K562 (cell line): ENCODE measurements around the gene TMEM209. TPM values are rescaled to one million over a fixed set of nuclear protein-coding genes. Genes with fewer than 3 reads are reported as not detected.
A peak's percentile ranks its signal among the peaks of the same experiment; 100 is the strongest.
"Not testable (repeated sequence)": the region's sequence is repeated elsewhere in the genome, so short reads cannot be mapped to it uniquely, and the experiment has no call there.

ENCODE experiments used
- ATAC-seq: fragments of 200-7000 bp; cut with Tn5 transposase; 3 replicates; pipeline ENCODE4 v1.9.1; 2020; ENCODE audit warnings: moderate library complexity
- BruUV-seq: library from RNA; stranded (reverse); fragments of 400-500 nt; replicated peaks from 2 replicates; lab custom pipeline; 2021; lab: Mats Ljungman, UMichigan
- CTCF ChIA-PET: fragments of 300-600 bp; formaldehyde crosslinking; extraction: SDS; loops from one replicate; lab custom pipeline; 2021; ENCODE audit warnings: low intra/inter-chr PET ratio; lab: Yijun Ruan, JAX
- POLR2A ChIA-PET: fragments of 300-600, 350-650 bp; sonication (Branson Sonifier 250); formaldehyde crosslinking; extraction: SDS; loops from one replicate; lab custom pipeline; 2021; ENCODE audit warnings: antibody characterized with exemption, inconsistent platforms; lab: Yijun Ruan, JAX
- DNase-seq, 4 experiments: peaks; one replicate each; pipeline versions ENCODE4 v3.0.0 to v3.0.0-alpha.2; 2011 to 2018; ENCODE audit warnings: low spot score in 3 of 4, mixed read lengths in 3 of 4; ENCODE audit errors: extremely low read depth in 1 of 4
- FAIRE-seq: peaks from 2 replicates; lab custom pipeline; 2011; peaks lifted over from hg19 to GRCh38; lab: Jason Lieb, UNC
- H2AFZ ChIP-seq: 2 replicates; pipeline ENCODE4 v1.6.0; 2011; ENCODE audit warnings: low read depth, low read length, control low read depth, inconsistent platforms
- H3K27ac ChIP-seq: fragments of 200-600 bp; 3 replicates; pipeline ENCODE4 v1.8.0; 2011; ENCODE audit warnings: low read depth, mild to moderate bottlenecking, control low read depth, inconsistent platforms, low read length, moderate library complexity, mixed read lengths; ENCODE audit errors: extremely low read depth
- H3K27me3 ChIP-seq, 2 experiments: fragments of 300-600 bp in 1 of 2; 2 replicates in 1 of 2; 3 replicates in 1 of 2; pipeline versions ENCODE4 v1.6.0 to v1.8.0; 2011; ENCODE audit warnings: inconsistent platforms in 2 of 2, low read length in 2 of 2, mild to moderate bottlenecking in 1 of 2, mixed read lengths in 1 of 2, moderate library complexity in 1 of 2; ENCODE audit not compliant: control insufficient read depth in 2 of 2, insufficient read depth in 2 of 2
- H3K36me3 ChIP-seq: fragments of 300-600 bp; 3 replicates; pipeline ENCODE4 v1.8.0; 2011; ENCODE audit warnings: mild to moderate bottlenecking, low read length, inconsistent platforms; ENCODE audit not compliant: control insufficient read depth, insufficient read depth
- H3K4me1 ChIP-seq, 2 experiments: fragments of 200-600 bp in 1 of 2; replicated peaks in 1 of 2; 2 replicates in 1 of 2; 3 replicates in 1 of 2; pipeline versions ENCODE4 v1.5.1 to v1.8.0; 2011; ENCODE audit warnings: inconsistent platforms in 2 of 2, low read length in 2 of 2, mild to moderate bottlenecking in 1 of 2, mixed read lengths in 1 of 2, moderate library complexity in 1 of 2; ENCODE audit not compliant: control insufficient read depth in 2 of 2, insufficient read depth in 2 of 2
- H3K4me2 ChIP-seq: 2 replicates; pipeline ENCODE4 v1.6.1; 2011; ENCODE audit warnings: low read length, control low read depth, inconsistent platforms, mixed read lengths; ENCODE audit not compliant: insufficient read depth
- H3K4me3 ChIP-seq: fragments of 200-600 bp; sonication (generic), shearing (Covaris generic); 2 replicates; pipeline ENCODE4 v1.5.1; 2016; ENCODE audit warnings: control low read depth, inconsistent platforms
- H3K79me2 ChIP-seq: fragments of 200-600 bp; 3 replicates; pipeline ENCODE4 v1.8.0; 2011; ENCODE audit warnings: low read length, inconsistent platforms; ENCODE audit not compliant: control insufficient read depth, insufficient read depth
- H3K9ac ChIP-seq, 2 experiments: 2 replicates each; pipeline versions ENCODE4 v1.6.0 to v1.6.1; 2011; ENCODE audit warnings: low read depth in 2 of 2, low read length in 2 of 2, control low read depth in 1 of 2, inconsistent platforms in 1 of 2, mild to moderate bottlenecking in 1 of 2, mixed read lengths in 1 of 2; ENCODE audit not compliant: insufficient read depth in 1 of 2
- H3K9me1 ChIP-seq: one replicate; pipeline ENCODE4 v1.6.0; 2011; ENCODE audit warnings: inconsistent platforms, mild to moderate bottlenecking, low read length, moderate library complexity; ENCODE audit not compliant: control insufficient read depth, insufficient read depth
- H3K9me3 ChIP-seq: replicated peaks from 2 replicates; pipeline ENCODE4 v1.5.1; 2011; ENCODE audit warnings: low read depth, low read length, inconsistent platforms; ENCODE audit not compliant: control insufficient read depth, insufficient read depth
- H4K20me1 ChIP-seq: replicated peaks from 2 replicates; pipeline ENCODE4 v1.6.1; 2011; ENCODE audit warnings: low read length, inconsistent platforms, mixed read lengths; ENCODE audit not compliant: control insufficient read depth, insufficient read depth
- LARP7 ChIP-seq: fragments of 450-650 bp; IDR thresholded peaks from 2 replicates; pipeline ENCODE4 v1.6.1; 2016
- WGBS: fragments of 100-300 bp; shearing (Covaris generic); methylation state at CpG from one replicate; pipeline ENCODE4 v1.1.6; 2016; ENCODE audit warnings: low coverage, mixed read lengths; ENCODE audit not compliant: insufficient coverage; ENCODE audit errors: missing lambda C conversion rate; 5-methylcytosine and 5-hydroxymethylcytosine counted together
- in situ Hi-C: fragments of 300-500 bp; cut with MboI; formaldehyde crosslinking; loops from 4 replicates; pipeline ENCODE4 v1.15.0; 2018; ENCODE audit warnings: inconsistent platforms, mixed read lengths
- intact Hi-C: fragments of 100-400 bp; cut with micrococcal nuclease; formaldehyde crosslinking; loops from 2 replicates; pipeline ENCODE4 v1.14.2; 2022
- polyA plus RNA-seq, 8 experiments: library from polyadenylated mRNA; depleted of rRNA in 4 of 8; stranded (reverse) in 5 of 8; unstranded in 3 of 8; fragments of >200 nt; fragmentation: Nextera tagmentation in 2 of 8; fragmentation: Illumina TruSeq in 1 of 8; extraction: Ambion mirVana in 2 of 8; extraction: Trizol in 1 of 8; gene quantifications; 2 replicates each; pipeline versions ENCODE4 v1.2.1 to v1.2.3, GENCODE V29; 2011 to 2014; ENCODE audit warnings: inconsistent platforms in 1 of 8, missing spikeins in 1 of 8
- total RNA-seq, 7 experiments: library from RNA; depleted of rRNA in 6 of 7; stranded (reverse); fragments of >200 nt in 6 of 7; fragmentation: Illumina TruSeq in 2 of 7; extraction: Trizol in 2 of 7; gene quantifications; 2 replicates each; pipeline versions ENCODE4 v1.2.1 to v1.2.3, GENCODE V29; 2011 to 2021; ENCODE audit warnings: low replicate concordance in 1 of 7
- TF ChIP-seq, protein P1 (sequence below), 2 experiments: fragments of 450-650 bp; IDR thresholded peaks; 2 replicates each; pipeline ENCODE4 v1.6.1; 2016
- TF ChIP-seq, protein P2 (sequence below), 2 experiments: fragments of 450-650 bp in 1 of 2; sonication (generic) in 1 of 2; formaldehyde crosslinking in 1 of 2; IDR thresholded peaks; 2 replicates each; pipeline versions ENCODE4 v1.7.1 to v1.9.0; 2016 to 2022; ENCODE audit warnings: inconsistent platforms in 1 of 2, mild to moderate bottlenecking in 1 of 2, missing genetic modification reagents in 1 of 2

TMEM209 gene
- total and polyA plus RNA-seq, 9 of the 15 experiments (the other 6 are each of a cell fraction or from before 2014, with no cell fraction given): 36.8 to 116 (median 76.6) TPM

DNA sequence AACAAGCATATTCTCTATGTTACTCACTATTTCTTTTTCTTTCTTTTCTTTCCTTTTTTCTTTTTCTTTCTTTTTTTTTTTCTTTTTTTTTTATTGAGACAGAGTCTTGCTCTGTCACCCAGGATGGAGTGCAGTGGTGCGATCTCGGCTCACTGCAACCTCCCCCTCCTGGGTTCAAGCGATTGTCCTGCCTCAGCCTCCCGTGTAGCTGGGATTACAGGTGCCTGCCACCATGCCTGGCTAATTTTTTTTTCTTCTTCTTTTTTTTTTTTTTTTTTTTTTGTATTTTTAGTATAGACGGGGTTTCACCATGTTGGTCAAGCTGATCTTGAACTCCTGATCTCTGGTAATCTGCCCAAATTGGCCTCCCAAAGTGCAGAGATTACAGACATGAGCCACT, 59.1 kb downstream of the TMEM209 start:
- not testable (repeated sequence) for H4K20me1 ChIP-seq
- TF ChIP-seq, protein P1, sequence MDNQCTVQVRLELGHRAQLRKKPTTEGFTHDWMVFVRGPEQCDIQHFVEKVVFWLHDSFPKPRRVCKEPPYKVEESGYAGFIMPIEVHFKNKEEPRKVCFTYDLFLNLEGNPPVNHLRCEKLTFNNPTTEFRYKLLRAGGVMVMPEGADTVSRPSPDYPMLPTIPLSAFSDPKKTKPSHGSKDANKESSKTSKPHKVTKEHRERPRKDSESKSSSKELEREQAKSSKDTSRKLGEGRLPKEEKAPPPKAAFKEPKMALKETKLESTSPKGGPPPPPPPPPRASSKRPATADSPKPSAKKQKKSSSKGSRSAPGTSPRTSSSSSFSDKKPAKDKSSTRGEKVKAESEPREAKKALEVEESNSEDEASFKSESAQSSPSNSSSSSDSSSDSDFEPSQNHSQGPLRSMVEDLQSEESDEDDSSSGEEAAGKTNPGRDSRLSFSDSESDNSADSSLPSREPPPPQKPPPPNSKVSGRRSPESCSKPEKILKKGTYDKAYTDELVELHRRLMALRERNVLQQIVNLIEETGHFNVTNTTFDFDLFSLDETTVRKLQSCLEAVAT (IDR thresholded peaks at IDR 0.05): peak in 1 of 2 experiments; percentile 55; a peak in 1 of 4 replicates
- TF ChIP-seq, protein P2, sequence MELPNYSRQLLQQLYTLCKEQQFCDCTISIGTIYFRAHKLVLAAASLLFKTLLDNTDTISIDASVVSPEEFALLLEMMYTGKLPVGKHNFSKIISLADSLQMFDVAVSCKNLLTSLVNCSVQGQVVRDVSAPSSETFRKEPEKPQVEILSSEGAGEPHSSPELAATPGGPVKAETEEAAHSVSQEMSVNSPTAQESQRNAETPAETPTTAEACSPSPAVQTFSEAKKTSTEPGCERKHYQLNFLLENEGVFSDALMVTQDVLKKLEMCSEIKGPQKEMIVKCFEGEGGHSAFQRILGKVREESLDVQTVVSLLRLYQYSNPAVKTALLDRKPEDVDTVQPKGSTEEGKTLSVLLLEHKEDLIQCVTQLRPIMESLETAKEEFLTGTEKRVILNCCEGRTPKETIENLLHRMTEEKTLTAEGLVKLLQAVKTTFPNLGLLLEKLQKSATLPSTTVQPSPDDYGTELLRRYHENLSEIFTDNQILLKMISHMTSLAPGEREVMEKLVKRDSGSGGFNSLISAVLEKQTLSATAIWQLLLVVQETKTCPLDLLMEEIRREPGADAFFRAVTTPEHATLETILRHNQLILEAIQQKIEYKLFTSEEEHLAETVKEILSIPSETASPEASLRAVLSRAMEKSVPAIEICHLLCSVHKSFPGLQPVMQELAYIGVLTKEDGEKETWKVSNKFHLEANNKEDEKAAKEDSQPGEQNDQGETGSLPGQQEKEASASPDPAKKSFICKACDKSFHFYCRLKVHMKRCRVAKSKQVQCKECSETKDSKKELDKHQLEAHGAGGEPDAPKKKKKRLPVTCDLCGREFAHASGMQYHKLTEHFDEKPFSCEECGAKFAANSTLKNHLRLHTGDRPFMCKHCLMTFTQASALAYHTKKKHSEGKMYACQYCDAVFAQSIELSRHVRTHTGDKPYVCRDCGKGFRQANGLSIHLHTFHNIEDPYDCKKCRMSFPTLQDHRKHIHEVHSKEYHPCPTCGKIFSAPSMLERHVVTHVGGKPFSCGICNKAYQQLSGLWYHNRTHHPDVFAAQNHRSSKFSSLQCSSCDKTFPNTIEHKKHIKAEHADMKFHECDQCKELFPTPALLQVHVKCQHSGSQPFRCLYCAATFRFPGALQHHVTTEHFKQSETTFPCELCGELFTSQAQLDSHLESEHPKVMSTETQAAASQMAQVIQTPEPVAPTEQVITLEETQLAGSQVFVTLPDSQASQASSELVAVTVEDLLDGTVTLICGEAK (IDR thresholded peaks at IDR 0.05): peak; percentile 28; the same call in 1 of the 2 replicates
- TF ChIP-seq, protein P2 (CRISPR knock-in tag; IDR thresholded peaks at IDR 0.05): not testable (repeated sequence)
- peak; percentile 59; the same call in 1 of the 2 replicates for TF ChIP-seq LARP7
- TF ChIP-seq, all 486 proteins: peak for 3; not testable (repeated sequence) for 483
- BruUV-seq, DNase-seq, H3K36me3 ChIP-seq, H3K27ac ChIP-seq, H3K79me2 ChIP-seq, intact Hi-C loops, H2AFZ ChIP-seq, CTCF ChIA-PET, H3K9me3 ChIP-seq, H3K4me3 ChIP-seq, H3K4me2 ChIP-seq, ATAC-seq, FAIRE-seq, H3K9me1 ChIP-seq, H3K27me3 ChIP-seq, in situ Hi-C loops: not testable (repeated sequence)
- POLR2A ChIA-PET: interaction anchor here (1.1 kb wide), 1 partner anchor 76 kb away, joined by 3 read pairs; the partner anchor contains the start of gene KLHDC10
- Histone ChIP-seq H3K4me1 (peaks cover 30 to 59% of the 10 kb centered on the region in 2 experiments), H3K9ac (peak overlapping the region in 1 of 2 experiments; percentile 79; a peak in 1 of 4 replicates)
- WGBS: 82% methylated on average over 4 of the region's 5 CpGs
